IPS-15b (cell line): Measurements from ENCODE around the gene RBFOX1.

ENCODE experiments used
- H3K27me3 ChIP-seq: one replicate; pipeline ENCODE4 v1.6.1; 2013; ENCODE audit warnings: low read length; ENCODE audit not compliant: control insufficient read depth, insufficient read depth
- H3K36me3 ChIP-seq: one replicate; pipeline ENCODE4 v1.6.1; 2013; ENCODE audit warnings: low read length; ENCODE audit not compliant: control insufficient read depth, insufficient read depth
- H3K4me1 ChIP-seq: one replicate; pipeline ENCODE4 v1.6.1; 2013; ENCODE audit warnings: mild to moderate bottlenecking, low read length; ENCODE audit not compliant: control insufficient read depth, insufficient read depth
- H3K4me3 ChIP-seq: one replicate; pipeline ENCODE4 v1.5.1; 2013; ENCODE audit warnings: low read depth, low read length
- H3K9ac ChIP-seq: one replicate; pipeline ENCODE4 v1.6.1; 2013; ENCODE audit warnings: low read depth, mild to moderate bottlenecking, low read length
- H3K9me3 ChIP-seq: one replicate; pipeline ENCODE4 v1.6.1; 2013; ENCODE audit warnings: mild to moderate bottlenecking, low read length; ENCODE audit not compliant: control insufficient read depth, insufficient read depth

The RBFOX1 gene

DNA sequence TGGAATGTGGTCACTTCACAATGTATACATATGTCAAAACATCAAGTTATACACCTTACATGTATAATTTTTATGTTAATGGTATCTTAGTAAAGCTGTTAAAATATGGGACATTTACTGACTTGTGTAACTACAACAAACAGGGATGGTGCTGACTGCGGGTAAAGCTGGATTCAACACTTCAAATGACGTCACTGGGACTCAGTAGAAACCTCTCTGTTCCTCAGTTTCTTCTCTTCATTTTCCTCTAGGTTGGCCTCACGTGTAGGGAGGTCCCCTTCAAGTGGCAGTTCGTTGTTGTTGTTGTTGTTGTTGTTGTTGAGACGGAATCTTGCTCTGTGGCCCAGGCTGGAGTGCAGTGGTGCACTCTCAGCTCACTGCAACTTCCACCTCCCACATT is 182.9 kb downstream of the RBFOX1 start:
- Histone ChIP-seq H3K9me3 (no peaks in the 10 kb centered on the region), H3K9ac (no peak overlapping the region), H3K36me3 (no peaks in the 10 kb centered on the region), H3K4me3 (no peak overlapping the region), H3K27me3 (no peaks in the 10 kb centered on the region), H3K4me1 (peaks cover 9% of the 10 kb centered on the region)

GRCh38 chr16:7517496-7517895 is 184.9 kb downstream of the RBFOX1 start:
- Histone ChIP-seq H3K36me3 (no peaks in the 10 kb centered on the region), H3K4me3 (no peak overlapping the region), H3K27me3 (no peaks in the 10 kb centered on the region), H3K9ac (no peak overlapping the region), H3K9me3 (no peaks in the 10 kb centered on the region), H3K4me1 (peaks cover 4% of the 10 kb centered on the region)

DNA sequence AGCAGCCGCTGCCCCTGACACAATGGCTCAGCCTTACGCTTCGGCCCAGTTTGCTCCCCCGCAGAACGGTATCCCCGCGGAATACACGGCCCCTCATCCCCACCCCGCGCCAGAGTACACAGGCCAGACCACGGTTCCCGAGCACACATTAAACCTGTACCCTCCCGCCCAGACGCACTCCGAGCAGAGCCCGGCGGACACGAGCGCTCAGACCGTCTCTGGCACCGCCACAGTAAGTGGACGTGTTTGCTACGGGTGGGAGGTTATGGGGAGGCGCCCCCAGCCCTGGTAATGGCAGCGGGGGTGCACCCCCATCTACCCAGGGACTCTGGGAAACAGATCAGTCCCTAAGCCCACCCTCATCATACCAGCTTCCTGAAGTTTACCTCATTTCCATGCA is 185.5 kb downstream of the RBFOX1 start:
- Histone ChIP-seq H3K9ac (no peak overlapping the region), H3K4me1 (peaks cover 4% of the 10 kb centered on the region), H3K27me3 (no peaks in the 10 kb centered on the region), H3K36me3 (no peaks in the 10 kb centered on the region), H3K9me3 (no peaks in the 10 kb centered on the region), H3K4me3 (no peak overlapping the region)

- Histone ChIP-seq H3K27me3 (no peaks in the 10 kb centered on the region), H3K4me1 (peaks cover under 1% of the 10 kb centered on the region), H3K9me3 (no peaks in the 10 kb centered on the region), H3K9ac (no peak overlapping the region), H3K36me3 (no peaks in the 10 kb centered on the region), H3K4me3 (no peak overlapping the region)
Measured at GRCh38 chr16:7521834-7522233, 189.2 kb downstream of the RBFOX1 start.

GRCh38 chr16:7524419-7524818 is 191.8 kb downstream of the RBFOX1 start:
- Histone ChIP-seq H3K4me3 (no peak overlapping the region), H3K4me1 (no peaks in the 10 kb centered on the region), H3K27me3 (no peaks in the 10 kb centered on the region), H3K9ac (no peak overlapping the region), H3K36me3 (no peaks in the 10 kb centered on the region), H3K9me3 (no peaks in the 10 kb centered on the region)

DNA sequence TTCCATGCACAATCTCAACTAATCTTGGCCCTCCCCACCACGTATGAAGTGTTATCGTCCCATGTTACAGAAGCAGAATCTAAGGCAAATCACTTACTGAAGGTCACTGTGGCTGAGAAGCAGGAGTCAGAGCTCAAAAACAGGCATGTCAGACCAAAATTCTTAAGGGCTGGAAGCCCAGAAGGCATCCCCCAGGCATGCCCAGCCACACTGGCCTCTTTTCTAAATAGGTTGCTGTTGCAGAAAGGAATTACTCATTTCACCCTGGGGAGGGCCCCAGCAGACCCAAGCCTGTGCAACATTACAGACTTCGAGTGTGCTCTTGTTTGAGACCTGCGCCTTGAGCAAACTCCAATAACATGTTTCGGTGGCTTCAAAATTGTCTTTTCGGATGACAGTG is 194.1 kb downstream of the RBFOX1 start:
- no peaks in the 10 kb centered on the region for H3K9me3 ChIP-seq
- no peaks in the 10 kb centered on the region for H3K27me3 ChIP-seq
- no peak overlapping the region for H3K9ac ChIP-seq
- no peaks in the 10 kb centered on the region for H3K4me1 ChIP-seq
- H3K36me3 ChIP-seq, result no peaks in the 10 kb centered on the region
- no peak overlapping the region for H3K4me3 ChIP-seq

- Histone ChIP-seq H3K36me3 (no peaks in the 10 kb centered on the region), H3K4me1 (no peaks in the 10 kb centered on the region), H3K9me3 (no peaks in the 10 kb centered on the region), H3K27me3 (no peaks in the 10 kb centered on the region), H3K4me3 (no peak overlapping the region), H3K9ac (no peak overlapping the region)
Measured at GRCh38 chr16:7532534-7532933, 199.9 kb downstream of the RBFOX1 start.

DNA sequence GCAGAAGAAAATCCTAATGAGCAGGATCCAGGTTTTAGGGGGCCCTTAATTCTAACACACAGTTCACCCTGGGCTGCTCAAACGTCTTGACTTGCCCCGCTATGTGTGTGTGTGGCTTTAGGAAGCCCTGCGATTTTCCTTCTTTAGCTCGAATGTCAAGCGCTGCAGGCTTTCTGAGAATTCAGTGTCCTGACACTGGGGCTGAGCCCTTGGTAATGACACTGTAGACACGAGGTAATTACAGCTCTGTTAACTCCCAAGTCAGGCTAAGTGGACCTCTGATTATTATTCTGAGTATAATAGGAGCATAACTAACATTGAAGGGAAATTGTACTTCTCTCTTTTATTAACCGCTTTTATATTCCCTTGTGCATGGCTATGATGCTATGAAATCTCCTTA is 202.1 kb downstream of the RBFOX1 start:
- no peaks in the 10 kb centered on the region for H3K4me1 ChIP-seq
- no peak overlapping the region for H3K9ac ChIP-seq
- no peaks in the 10 kb centered on the region for H3K36me3 ChIP-seq
- H3K4me3 ChIP-seq, result no peak overlapping the region
- H3K27me3 ChIP-seq, result no peaks in the 10 kb centered on the region
- H3K9me3 ChIP-seq, result no peaks in the 10 kb centered on the region

DNA sequence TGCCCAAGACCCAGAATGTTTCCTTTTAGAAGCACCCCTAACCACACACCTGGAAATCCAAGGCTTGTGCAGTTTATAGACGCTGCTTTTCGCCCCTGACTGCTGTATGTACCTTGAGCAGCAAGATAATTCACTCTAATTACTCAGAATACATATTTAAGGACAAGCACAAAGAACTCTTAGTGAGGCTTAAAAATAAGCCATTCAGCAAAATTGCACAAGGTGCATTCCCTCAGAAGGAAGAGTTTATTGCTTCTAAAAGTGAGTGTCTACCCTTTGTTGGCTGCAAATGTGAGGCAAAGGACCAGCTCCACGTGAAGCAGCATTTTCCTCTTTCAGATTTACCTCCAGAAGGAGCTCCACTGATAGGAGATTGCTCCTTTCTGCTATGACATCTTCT is 208.4 kb downstream of the RBFOX1 start:
- Histone ChIP-seq H3K9ac (no peak overlapping the region), H3K27me3 (no peaks in the 10 kb centered on the region), H3K9me3 (no peaks in the 10 kb centered on the region), H3K4me3 (no peak overlapping the region), H3K4me1 (no peaks in the 10 kb centered on the region), H3K36me3 (no peaks in the 10 kb centered on the region)

GRCh38 chr16:7545251-7545650 is 212.6 kb downstream of the RBFOX1 start:
- Histone ChIP-seq H3K27me3 (no peaks in the 10 kb centered on the region), H3K4me3 (no peak overlapping the region), H3K9ac (no peak overlapping the region), H3K9me3 (no peaks in the 10 kb centered on the region), H3K36me3 (no peaks in the 10 kb centered on the region), H3K4me1 (no peaks in the 10 kb centered on the region)

- Histone ChIP-seq H3K9me3 (no peaks in the 10 kb centered on the region), H3K36me3 (no peaks in the 10 kb centered on the region), H3K4me1 (no peaks in the 10 kb centered on the region), H3K9ac (no peak overlapping the region), H3K4me3 (no peak overlapping the region), H3K27me3 (no peaks in the 10 kb centered on the region)
Measured at GRCh38 chr16:7546948-7547347, 214.3 kb downstream of the RBFOX1 start.

- H3K36me3 ChIP-seq, result no peaks in the 10 kb centered on the region
- no peak overlapping the region for H3K4me3 ChIP-seq
- no peaks in the 10 kb centered on the region for H3K9me3 ChIP-seq
- no peaks in the 10 kb centered on the region for H3K4me1 ChIP-seq
- H3K9ac ChIP-seq, result no peak overlapping the region
- H3K27me3 ChIP-seq, result no peaks in the 10 kb centered on the region
Measured at GRCh38 chr16:7547736-7548135, 215.1 kb downstream of the RBFOX1 start.

GRCh38 chr16:7548796-7549318 is 216.2 kb downstream of the RBFOX1 start:
- Histone ChIP-seq H3K9me3 (no peaks in the 10 kb centered on the region), H3K4me1 (no peaks in the 10 kb centered on the region), H3K4me3 (no peak overlapping the region), H3K36me3 (no peaks in the 10 kb centered on the region), H3K9ac (no peak overlapping the region), H3K27me3 (no peaks in the 10 kb centered on the region)
